ENCODE measurements around the gene PSMD9.
"Not testable (repeated sequence)": the region's sequence is repeated elsewhere in the genome, so short reads cannot be mapped to it uniquely, and the experiment has no call there.

Gene PSMD9

DNA sequence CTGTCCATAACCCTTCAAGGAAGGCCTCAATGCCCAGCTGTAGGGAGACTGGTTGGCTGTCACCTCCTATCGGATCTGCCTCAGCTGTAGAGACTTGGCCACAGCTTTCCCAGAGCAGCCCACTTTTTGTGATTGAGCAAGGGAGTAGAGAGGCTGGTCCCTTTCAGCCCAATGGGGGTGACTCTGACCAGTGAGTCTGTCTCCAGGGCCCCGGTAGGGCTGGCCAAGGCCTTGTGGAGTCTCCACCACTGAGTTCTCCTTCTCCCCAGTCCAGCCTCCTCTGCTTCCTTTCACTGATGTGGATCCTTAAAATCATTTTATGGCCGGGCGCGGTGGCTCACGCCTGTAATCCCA, 15.4 kb upstream of the PSMD9 start:
- no peak for DNase-seq (ENCODE audit: low spot score)

DNA sequence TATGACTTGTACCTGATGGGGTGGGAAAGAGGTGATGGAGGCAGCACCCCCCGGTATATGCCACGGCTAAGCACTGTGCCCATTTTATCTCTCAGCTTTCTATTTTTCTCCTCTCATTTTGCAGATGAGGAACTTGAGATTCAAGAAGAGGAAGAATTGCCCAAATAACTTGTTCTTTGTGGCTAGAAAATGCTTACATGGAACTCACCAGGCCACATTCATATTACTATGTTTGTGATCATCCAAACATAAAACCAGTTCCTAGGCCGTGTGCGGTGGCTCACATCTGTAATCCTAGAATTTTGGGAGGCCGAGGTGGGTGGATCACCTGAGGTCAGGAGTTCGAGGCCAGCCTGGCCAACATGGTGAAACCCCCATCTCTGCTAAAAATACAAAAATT, 14.5 kb upstream of the PSMD9 start:
- DNase-seq (ENCODE audit: low spot score), result no peak

DNA sequence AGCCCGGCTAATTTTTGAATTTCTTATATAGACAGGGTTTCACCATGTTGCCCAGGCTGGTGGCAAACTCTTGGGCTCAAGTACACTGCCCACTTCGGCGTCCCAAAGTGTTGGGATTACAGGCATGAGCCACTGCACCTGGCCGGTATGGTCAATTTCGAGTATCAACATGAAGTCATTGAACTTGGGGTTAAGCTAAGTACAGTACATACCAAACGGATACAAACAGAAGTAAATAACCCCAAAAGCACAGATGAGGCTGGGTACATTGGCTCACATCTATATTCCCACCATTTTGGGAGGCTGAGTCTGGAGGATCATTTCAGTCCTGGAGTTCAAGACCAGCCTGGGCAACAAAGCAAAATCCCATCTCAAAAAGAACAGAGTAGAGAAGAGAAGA, 13.0 kb upstream of the PSMD9 start:
- no peak for DNase-seq (ENCODE audit: low spot score)

DNA sequence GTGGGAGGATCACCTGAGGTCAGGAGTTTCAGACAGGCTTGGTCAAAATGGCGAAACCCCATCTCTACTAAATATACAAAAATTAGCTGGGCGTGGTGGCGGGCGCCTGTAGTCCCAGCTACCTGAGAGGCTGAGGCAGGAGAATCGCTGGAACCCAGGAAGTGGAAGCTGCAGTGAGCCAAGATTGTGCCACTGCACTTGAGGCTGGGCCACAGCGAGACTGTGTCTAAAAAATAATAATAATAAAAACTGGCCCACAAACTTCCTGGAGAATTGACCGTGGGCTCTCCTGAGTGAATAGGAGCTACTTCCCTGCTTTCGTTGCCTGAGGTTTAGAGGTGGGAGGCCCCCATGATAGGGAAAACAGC, 12.5 kb upstream of the PSMD9 start:
- not testable (repeated sequence) for DNase-seq (ENCODE audit: low spot score)

DNA sequence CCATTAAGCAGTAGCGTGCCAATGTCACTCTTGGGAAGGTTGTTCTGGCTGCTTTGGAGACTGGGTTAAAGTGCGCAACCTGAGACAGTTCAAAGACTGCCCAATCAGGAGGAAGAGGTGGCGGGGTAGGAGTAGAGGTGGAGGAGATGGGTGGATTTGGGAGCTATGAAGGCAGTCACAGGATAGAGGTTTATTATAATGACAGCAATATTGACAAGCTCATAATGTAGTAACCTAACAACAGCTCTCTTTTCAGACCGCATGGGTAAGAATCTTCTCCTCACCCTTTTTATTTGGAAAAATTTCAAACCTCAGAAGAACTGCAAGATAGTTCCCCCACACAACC, 5.3 kb upstream of the PSMD9 start:
- no peak for DNase-seq (ENCODE audit: low spot score)

DNA sequence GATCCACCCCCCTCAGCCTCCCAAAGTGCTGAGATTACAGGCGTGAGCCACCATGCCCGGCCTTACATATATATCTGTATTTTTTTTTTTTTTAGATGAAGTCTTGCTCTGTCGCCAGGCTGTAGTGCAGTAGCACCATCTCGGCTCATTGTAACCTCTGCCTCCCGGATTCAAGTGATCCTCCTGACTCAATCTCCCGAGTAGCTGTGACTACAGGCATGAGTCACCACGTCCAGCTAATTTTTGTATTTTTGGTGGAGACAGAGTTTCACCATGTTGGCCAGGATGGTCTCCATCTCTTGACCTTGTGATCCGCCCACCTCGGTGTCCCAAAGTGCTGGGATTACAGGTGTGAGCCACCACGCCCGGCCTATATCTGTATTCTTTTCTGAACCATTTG, 3.5 kb upstream of the PSMD9 start:
- DNase-seq (ENCODE audit: low spot score), result not testable (repeated sequence)

DNA sequence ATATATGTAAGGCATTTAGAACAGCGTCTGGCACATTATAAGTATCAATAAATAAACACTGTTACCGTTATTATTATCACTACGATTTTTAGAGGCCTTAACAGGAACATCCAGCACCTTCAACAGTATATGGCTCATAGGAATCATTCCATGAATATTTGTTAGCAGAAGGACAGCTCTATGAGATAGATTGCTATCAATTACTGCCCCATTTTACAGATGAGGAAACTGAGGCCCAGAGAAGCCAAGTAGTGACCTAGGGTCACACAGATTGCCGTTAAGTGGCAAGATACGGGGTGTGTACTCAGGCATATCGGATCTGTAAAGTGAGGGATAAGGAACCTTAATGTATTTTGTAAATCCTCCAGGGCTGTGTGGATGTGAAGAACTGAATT, 510 bp upstream of the PSMD9 start:
- DNase-seq (ENCODE audit: low spot score), result no peak

DNA sequence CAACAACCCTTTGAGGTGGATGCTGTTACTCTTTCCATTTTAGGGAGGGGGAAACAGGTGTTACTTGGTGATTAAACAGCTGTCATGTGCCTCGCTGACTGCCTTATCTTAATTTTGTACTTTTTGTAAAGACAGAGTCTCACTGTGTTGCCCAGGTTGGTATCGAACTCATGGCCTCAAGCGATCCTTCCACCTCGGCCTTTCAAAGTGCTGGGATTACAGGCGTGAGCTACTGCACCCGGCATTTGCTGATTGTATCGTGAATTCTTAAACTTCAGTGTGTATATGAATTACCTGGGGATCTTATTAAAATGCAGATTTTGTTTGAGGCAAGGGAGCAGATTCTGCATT, 659 bp downstream of the PSMD9 start:
- no peak for DNase-seq (ENCODE audit: low spot score)

DNA sequence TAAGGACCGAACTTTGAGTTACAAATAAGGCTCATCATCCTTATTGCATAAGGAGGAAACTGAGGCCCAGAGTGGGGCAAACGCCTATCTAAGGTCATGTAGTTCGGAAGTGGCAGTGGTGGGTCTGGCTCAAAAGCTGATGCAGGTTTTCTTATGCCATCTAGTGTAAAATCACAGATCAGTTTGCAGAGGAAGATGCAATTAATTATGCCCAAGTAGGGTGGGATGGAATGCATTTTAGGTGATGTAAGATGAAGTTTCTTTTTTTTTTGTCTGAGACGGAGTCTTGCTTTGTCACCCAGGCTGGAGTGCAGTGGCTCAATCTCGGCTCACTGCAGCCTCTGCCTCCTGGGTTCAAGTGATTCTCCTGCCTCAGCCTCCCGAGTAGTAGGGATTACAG, 1.1 kb downstream of the PSMD9 start:
- peak; percentile 19 for DNase-seq (ENCODE audit: low spot score)

DNA sequence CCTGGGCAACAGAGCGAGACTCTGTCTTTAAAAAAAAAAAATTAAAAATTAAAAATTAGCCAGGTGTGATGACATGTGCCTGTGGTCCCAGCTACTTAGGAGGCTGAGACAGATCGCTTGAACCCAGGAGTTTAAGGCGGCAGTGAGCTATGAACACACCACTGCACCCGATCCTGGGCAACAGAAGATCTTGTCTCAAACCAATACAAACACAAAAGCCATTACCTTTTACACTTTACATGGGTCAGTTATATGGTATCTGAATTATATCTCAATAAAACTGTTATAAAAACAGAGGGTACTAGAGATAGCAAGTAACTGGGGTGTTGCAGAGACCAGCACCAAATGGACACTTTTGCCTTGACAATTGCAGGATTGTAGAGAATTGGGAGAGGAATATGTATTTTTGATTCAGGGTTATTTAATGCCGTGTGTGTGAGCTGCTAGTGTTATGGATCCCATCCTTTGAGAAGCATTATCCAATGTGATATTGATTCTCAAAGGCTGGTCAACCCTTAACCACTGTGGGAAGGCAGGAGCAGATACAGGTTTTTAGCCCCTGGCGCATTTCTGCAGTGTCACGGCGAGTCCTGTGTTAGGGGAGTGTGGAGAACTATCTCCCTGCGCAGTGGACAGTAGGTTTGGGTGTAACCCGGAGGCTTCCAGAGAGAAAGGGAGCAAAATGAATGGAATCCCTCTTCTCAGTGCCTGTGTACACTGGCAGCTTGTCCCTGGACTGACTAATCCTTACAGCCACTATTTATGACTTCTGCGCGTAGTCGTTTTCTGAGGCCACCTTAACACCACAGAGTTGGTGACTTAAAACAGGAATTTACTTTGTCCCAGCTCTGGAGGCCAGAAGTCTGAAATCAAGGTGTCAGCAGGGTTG, 4.3 kb downstream of the PSMD9 start:
- no peak for DNase-seq (ENCODE audit: low spot score)

DNA sequence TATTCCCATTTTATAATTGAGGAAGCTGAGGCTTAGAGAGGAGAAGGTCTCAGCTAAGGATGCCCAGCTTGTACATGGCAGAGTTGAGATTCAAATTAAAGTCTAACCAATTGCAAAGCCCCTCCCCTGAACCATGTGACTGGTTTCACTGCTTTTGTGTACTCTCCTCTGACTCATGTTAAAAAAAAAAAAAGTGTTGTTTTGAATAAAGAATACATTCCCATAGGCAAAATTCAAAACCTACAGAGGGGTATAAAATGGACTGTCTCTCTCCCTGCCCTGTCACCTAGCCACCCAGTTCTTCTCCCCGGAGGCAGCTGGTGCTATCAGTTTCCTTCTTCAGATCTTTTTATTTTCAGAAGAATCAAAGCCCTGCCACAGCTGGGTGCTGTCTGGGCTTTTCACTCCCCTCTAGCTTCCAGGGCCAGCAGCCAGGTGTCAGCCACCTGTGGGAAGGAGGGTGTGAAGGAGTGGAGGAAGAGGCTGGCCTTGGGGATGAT, 5.4 kb downstream of the PSMD9 start:
- peak; percentile 78 for DNase-seq (ENCODE audit: low spot score)

DNA sequence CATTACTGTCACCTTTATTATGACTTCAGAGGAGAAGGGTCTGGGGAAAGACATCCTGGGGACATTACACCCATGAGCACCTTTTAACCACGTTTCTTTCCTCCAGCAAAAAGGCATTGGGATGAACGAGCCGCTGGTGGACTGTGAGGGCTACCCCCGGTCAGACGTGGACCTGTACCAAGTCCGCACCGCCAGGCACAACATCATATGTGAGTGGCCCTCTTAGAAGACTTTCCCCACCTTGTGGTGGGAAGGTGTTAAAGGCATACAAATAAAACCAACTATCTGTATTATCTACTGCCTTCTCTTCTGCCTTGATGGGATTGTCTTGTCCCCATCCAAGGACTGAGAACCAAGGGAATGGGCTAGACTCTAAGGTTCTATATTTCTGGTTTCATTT, 6.0 kb downstream of the PSMD9 start:
- DNase-seq (ENCODE audit: low spot score), result no peak

DNA sequence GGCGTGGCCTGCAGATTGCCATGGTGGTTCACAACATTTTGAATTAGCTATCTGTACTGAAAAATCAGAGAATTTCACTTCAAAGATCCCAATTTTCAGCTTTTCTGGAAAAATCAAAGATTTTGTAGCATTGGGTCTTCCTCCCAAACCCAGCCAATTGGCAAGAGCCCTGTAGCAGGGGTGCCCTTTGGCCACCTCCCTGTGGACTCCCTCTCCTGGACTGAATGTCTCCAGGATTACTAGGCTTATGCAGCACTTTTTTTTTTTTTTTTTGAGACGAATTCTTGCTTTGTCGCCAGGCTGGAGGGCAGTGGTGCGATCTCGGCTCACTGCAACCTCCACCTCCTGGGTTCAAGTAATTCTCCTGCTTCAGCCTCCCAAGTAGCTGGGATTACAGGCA, 9.7 kb downstream of the PSMD9 start:
- no peak for DNase-seq (ENCODE audit: low spot score)

DNA sequence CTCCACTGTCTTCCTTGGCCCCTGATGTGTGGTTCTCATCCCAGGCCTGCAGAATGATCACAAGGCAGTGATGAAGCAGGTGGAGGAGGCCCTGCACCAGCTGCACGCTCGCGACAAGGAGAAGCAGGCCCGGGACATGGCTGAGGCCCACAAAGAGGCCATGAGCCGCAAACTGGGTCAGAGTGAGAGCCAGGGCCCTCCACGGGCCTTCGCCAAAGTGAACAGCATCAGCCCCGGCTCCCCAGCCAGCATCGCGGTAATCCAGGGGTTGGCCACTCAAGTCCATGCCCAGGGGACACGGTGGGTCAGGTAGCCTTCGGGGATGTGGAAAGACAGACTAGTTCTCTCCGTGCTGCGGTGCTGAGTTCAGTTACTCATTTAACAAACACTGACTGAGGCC, 11.0 kb downstream of the PSMD9 start:
- DNase-seq (ENCODE audit: low spot score), result no peak

DNA sequence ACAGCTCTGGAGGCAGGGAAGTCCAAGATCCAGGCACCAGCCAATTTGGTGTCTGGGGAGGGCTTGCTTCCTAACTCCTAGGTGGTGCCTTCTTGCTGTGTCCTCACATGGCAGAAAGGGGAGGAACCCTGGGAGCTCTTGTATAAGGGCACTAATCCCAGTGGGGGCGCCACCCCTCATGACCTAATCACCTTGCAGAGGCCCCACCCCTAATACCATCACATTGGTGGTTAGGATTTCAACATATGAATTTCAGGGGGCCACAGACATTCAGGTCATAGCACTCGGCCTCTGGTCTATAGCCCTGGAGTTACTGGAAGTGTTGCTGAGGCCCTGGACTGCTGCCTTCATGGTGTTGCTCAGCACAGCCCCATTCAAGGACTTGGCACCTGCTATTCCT, 14.6 kb downstream of the PSMD9 start:
- no peak for DNase-seq (ENCODE audit: low spot score)

DNA sequence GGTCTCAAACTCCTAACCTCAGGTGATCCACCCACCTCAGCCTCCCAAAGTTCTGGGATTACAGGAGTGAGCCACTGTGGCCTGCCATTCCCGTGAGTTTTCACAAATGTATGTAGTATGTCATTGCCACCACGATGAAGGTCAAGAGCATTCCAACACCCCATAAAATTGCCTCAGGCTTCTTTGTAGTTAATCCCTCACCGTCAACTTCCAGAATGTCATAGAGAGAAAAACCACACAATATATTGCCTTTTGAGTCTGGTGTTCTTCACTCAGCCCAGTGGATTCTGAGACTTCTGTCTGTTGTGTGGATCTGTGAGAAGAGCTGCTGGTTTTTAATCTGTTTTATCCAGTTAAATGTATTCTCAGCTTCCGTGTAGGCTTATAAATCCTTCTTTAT, 17.2 kb downstream of the PSMD9 start:
- DNase-seq (ENCODE audit: low spot score), result no peak

DNA sequence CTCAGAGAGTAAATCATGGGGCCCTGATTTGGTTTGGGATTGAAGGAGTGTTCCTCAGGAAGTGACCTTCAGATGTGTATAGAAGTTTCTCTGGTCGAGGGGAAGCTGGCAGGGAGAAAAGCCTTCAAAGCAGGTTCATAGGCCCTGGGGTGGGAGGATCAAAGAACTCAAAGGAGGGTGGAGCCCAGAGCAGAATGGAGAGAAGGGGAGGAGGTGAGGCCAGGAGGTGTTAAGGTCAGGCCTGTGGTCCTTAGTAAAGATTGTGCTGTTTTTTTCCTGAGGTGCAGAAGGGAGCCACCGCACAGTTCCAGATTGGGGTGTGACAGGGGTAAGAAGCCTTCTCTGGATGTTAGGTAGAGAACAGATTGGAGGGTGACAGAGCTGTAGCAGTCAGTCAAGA, 20.1 kb downstream of the PSMD9 start:
- no peak for DNase-seq (ENCODE audit: low spot score)

DNA sequence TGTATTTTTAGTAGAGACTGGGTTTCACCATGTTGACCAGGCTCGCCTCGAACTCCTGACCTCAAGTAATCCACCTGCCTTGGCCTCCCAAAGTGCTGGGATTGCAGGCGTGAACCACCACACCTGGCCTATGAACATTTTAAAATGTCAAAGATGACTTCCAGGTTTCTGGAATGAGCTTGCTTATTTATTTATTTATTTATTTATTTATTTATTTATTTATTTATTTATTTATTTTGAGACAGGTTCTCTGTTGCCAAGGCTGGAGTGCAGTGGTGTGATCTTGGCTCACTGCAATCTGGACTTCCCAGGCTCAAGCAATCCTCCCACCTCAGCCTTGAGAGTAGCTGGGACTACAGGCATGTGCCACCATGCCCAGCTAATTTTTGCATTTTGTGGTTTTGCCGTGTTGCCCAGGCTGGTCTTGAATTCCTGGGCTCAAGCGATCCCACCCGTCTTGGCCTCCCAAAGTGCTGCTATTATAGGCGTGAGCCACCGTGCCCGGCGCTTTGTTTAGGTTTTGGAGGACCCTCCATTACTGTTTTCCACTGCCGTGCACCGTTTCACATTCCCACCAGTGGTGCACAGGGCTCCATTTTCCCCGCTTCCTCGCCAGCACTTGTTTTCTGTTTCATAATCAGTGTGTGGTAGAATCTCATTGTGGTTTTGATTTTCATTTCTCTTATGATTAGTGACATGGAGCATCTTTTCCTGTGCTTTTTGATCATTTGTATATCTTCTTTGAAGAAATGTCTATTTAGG, 23.4 kb downstream of the PSMD9 start:
- DNase-seq (ENCODE audit: low spot score), result no peak

DNA sequence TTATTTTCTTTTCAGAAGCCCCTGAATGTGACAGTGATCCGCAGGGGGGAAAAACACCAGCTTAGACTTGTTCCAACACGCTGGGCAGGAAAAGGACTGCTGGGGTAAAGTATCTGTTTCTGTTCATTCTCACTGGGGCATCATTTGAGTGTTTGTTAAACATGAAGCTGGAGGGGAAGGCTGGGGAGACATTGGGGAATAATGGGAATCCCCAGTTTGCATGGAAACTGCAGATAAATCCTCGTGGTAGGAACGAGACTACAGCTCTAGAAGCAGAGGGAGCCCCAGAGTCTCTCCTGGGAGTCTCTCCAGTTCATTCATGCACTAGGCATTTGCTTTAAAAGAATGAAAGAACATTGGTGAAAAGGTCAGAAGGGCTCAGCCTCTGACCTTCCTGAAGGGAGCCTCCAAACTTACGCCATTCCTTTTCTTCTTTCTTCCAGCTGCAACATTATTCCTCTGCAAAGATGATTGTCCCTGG, 27.3 kb downstream of the PSMD9 start:
- no peak for DNase-seq (ENCODE audit: low spot score)

DNA sequence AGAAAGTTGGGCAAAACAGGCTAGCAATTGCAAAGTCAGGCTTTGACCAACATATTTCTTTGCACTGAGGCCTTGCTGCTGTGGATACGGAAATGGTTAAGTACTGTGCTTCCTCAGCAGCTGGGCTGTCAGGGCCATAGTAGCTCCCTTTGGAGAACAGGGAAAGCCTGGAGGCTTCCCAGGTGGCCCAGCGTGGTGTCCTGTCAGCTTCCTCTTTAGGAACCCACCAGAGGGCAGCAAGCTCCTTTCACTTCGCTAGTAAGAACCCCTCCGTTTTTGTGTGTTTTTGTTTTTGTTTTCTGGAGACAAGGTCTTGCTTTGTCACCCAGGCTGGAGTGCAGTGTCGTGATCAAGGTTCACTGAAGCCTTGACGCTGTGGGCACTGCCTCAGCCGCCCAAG, 28.1 kb downstream of the PSMD9 start:
- DNase-seq (ENCODE audit: low spot score), result no peak

DNA sequence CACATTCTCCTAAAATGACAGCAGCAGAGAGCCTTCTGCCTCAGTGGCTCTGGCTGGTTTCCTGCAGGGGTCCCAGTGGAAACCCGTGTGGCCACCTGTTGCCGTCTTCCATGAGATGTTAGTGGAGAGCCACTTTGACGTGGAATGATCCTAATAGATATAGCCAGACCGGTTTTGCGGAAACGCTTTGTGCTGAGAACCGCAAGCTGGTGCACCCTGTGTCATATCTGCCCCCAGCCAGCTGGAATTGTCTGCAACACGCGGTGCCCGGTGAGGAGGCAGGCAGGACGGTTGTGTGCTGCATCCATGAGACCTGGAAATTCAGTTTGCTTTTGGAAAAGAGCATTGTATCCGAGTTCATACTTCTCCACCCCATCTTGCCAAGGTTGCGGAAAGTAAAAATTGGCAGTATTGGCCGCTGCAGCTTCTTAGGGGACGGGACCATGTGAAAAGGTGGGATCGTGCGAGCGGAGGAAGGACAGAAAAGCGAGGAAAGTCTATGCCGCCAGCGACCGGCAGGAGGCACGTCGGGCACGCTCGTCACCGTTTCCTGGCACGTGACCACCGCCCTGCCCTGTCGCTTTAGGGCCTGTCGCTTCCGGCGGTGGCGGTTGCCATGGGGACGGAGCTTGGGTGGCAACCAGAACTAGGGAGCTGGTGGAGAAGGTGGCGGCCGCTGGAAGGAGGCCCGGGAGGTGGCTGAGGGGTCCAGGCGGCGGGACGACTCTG, 29.5 kb downstream of the PSMD9 start, which contains the start of gene CFAP251:
Gene CFAP251, plus strand, starts transcription at position 643 of the 729 bp plus-strand sequence. CDS start 2,714 bp downstream, outside the sequence.
- DNase-seq (ENCODE audit: low spot score), result peak; percentile 95

DNA sequence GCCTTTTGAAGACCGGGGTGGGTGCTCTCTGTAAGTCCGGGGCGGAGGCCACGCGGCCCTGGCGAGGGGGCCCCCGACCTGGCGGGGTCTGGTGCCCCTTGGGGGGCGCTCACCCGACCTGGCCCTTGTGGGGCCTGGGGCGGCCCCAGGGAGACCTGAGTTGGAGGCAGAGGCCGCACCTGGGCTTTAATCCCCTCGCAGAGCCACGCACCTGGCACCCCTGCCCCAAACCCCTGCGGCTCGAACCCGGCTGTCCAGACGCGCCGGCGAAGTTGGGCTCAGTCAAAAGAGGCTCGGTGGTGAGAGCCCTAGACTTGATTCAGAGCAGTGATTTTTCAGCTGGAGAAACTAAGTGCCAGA, 30.1 kb downstream of the PSMD9 start:
- no peak for DNase-seq (ENCODE audit: low spot score)

DNA sequence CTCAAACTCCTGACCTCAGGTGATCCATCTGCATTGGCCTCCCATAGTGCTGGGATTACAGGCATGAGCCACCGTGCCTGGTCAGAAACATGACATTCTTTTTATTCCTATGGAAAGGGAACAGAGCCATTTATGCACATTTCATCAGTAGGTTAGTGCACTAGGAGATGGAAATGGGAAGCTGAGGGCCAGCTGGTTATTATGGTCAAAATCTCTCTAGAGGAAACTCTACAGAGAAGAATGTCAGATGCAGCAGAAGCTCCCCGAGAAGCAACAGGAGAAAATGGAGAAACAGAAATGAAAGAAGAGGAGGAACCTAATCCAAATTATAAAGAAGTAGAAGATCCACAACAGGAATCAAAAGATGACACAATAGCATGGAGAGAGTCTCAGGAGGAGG, 32.5 kb downstream of the PSMD9 start:
- no peak for DNase-seq (ENCODE audit: low spot score)

Measured in hepatic stellate cell (primary cell).